HepG2 (cell line): ENCODE data around the gene ZNFX1. TPM values are rescaled to one million over a fixed set of nuclear protein-coding genes. Genes with fewer than 3 reads are reported as not detected.

Experiments used
- ATAC-seq: fragments of 200-7000 bp; cut with Tn5 transposase; 3 replicates; pipeline ENCODE4 v1.9.1; 2020; ENCODE audit warnings: mild to moderate bottlenecking, moderate library complexity
- BruUV-seq: library from RNA; stranded (reverse); fragments of 400-500 nt; replicated peaks from 2 replicates; lab custom pipeline; 2021; lab: Mats Ljungman, UMichigan
- CTCF ChIA-PET: fragments of 300-600 bp; formaldehyde crosslinking; extraction: SDS; loops from one replicate; lab custom pipeline; 2021; ENCODE audit warnings: low total read pairs, inconsistent platforms, low intra/inter-chr PET ratio; lab: Yijun Ruan, JAX
- POLR2A ChIA-PET: fragments of 350-600 bp; sonication (Branson Sonifier 250); formaldehyde crosslinking; loops from one replicate; lab custom pipeline; 2020; ENCODE audit warnings: antibody characterized with exemption, inconsistent platforms; lab: Yijun Ruan, JAX
- DNase-seq: peaks from one replicate; pipeline ENCODE4 v3.0.0-alpha.2; 2015; ENCODE audit warnings: low spot score
- FAIRE-seq: peaks from 3 replicates; lab custom pipeline; 2011; peaks lifted over from hg19 to GRCh38; lab: Jason Lieb, UNC
- H2AFZ ChIP-seq: one replicate; pipeline ENCODE4 v1.6.1; 2011; ENCODE audit warnings: low read length, inconsistent platforms
- H3K27ac ChIP-seq: fragments of 300-600 bp; 3 replicates; pipeline ENCODE4 v1.8.0; 2011; ENCODE audit warnings: mixed run types, mild to moderate bottlenecking, mixed read lengths, low read length, inconsistent platforms; ENCODE audit not compliant: insufficient read depth; ENCODE audit errors: extremely low read length
- H3K27me3 ChIP-seq, 2 experiments: fragments of 200-600 bp in 1 of 2; 2 replicates in 1 of 2; 3 replicates in 1 of 2; pipeline versions ENCODE4 v1.6.0 to v1.8.0; 2011; ENCODE audit warnings: low read length in 2 of 2, mild to moderate bottlenecking in 2 of 2, moderate library complexity in 2 of 2, inconsistent platforms in 1 of 2; ENCODE audit not compliant: insufficient read depth in 2 of 2, control insufficient read depth in 1 of 2
- H3K36me3 ChIP-seq, 2 experiments: fragments of 200-600 bp in 1 of 2; replicated peaks in 1 of 2; 2 replicates in 1 of 2; 3 replicates in 1 of 2; pipeline versions ENCODE4 v1.5.1 to v1.8.0; 2011; ENCODE audit warnings: low read length in 2 of 2, inconsistent platforms in 1 of 2; ENCODE audit not compliant: insufficient read depth in 2 of 2, control insufficient read depth in 1 of 2
- H3K4me1 ChIP-seq: 2 replicates; pipeline ENCODE4 v1.5.1; 2012; ENCODE audit warnings: low read length, inconsistent platforms; ENCODE audit not compliant: insufficient read depth
- H3K4me2 ChIP-seq: 2 replicates; pipeline ENCODE4 v1.6.0; 2011; ENCODE audit warnings: low read depth, low read length, inconsistent platforms
- H3K4me3 ChIP-seq, 3 experiments: fragments of 200-600 bp in 1 of 3; sonication (generic), shearing (Covaris generic) in 1 of 3; replicated peaks in 1 of 3; 2 replicates each; pipeline ENCODE4 v1.5.1; 2011 to 2016; ENCODE audit warnings: low read length in 3 of 3, inconsistent platforms in 2 of 3, low read depth in 2 of 3, mild to moderate bottlenecking in 2 of 3, control low read depth in 1 of 3, mixed read lengths in 1 of 3; ENCODE audit not compliant: insufficient read depth in 1 of 3
- H3K79me2 ChIP-seq: one replicate; pipeline ENCODE4 v1.6.1; 2011; ENCODE audit warnings: low read length, inconsistent platforms; ENCODE audit not compliant: insufficient read depth
- H3K9ac ChIP-seq: 2 replicates; pipeline ENCODE4 v1.6.0; 2011; ENCODE audit warnings: mild to moderate bottlenecking, low read depth, low read length, inconsistent platforms; ENCODE audit not compliant: insufficient read depth
- H3K9me3 ChIP-seq: 2 replicates; pipeline ENCODE4 v1.5.1; 2012; ENCODE audit warnings: mild to moderate bottlenecking, low read length
- H4K20me1 ChIP-seq: 2 replicates; pipeline ENCODE4 v1.6.0; 2011; ENCODE audit warnings: inconsistent platforms, mild to moderate bottlenecking, low read length, moderate library complexity; ENCODE audit not compliant: insufficient read depth
- GATAD1 ChIP-seq: IDR thresholded peaks from 2 replicates; pipeline ENCODE4 v1.6.1; 2016; ENCODE audit warnings: missing genetic modification reagents, missing compliant biosample characterization
- GFI1 ChIP-seq: sonication (generic); formaldehyde crosslinking; IDR thresholded peaks from 2 replicates; pipeline ENCODE4 v1.5.0; 2020; ENCODE audit warnings: missing genetic modification reagents, mild to moderate bottlenecking, borderline replicate concordance
- KAT7 ChIP-seq: IDR thresholded peaks from 2 replicates; pipeline ENCODE4 v1.6.1; 2018; ENCODE audit warnings: borderline replicate concordance, missing compliant biosample characterization
- LRRFIP1 ChIP-seq: sonication (generic); formaldehyde crosslinking; conservative IDR thresholded peaks from 2 replicates; pipeline ENCODE4 v1.4.0; 2020; ENCODE audit warnings: missing genetic modification reagents
- MAZ ChIP-seq, 2 experiments: sonication (generic) in 1 of 2; formaldehyde crosslinking in 1 of 2; IDR thresholded peaks; 2 replicates each; pipeline versions ENCODE4 v1.5.0 to v1.6.1; 2012 to 2020; ENCODE audit warnings: low read depth in 2 of 2, mild to moderate bottlenecking in 2 of 2, borderline replicate concordance in 1 of 2, improper control_type of control experiment in 1 of 2, low read length in 1 of 2, missing genetic modification reagents in 1 of 2, moderate library complexity in 1 of 2
- NFE2 ChIP-seq: sonication (generic); formaldehyde crosslinking; IDR thresholded peaks from 2 replicates; pipeline ENCODE4 v1.4.0; 2020; ENCODE audit warnings: missing genetic modification reagents
- WGBS: methylation state at CpG from one replicate; pipeline ENCODE4 v1.1.6; 2017; ENCODE audit warnings: low lambda C conversion rate; 5-methylcytosine and 5-hydroxymethylcytosine counted together
- in situ Hi-C: cut with HindIII; loops from 2 replicates; pipeline ENCODE4 v1.10.0; 2017; ENCODE audit warnings: low pct_unique_long_range_greater_than_20kb; ENCODE audit not compliant: extremely low pct_ligation_motif_present
- intact Hi-C: fragments of 100-400 bp; cut with micrococcal nuclease; formaldehyde crosslinking; loops from one replicate; pipeline ENCODE4 v1.10.0; 2022; ENCODE audit not compliant: unreplicated experiment
- polyA plus RNA-seq, 8 experiments: library from polyadenylated mRNA; depleted of rRNA in 3 of 8; stranded (reverse) in 7 of 8; unstranded in 1 of 8; fragments of >200 nt; fragmentation: Illumina TruSeq in 4 of 8; extraction: Trizol in 4 of 8; gene quantifications; 2 replicates each; pipeline versions ENCODE4 v1.2.1 to v1.2.3, GENCODE V29; 2011 to 2016; ENCODE audit warnings: low read depth in 4 of 8, missing spikeins in 1 of 8, mixed read lengths in 1 of 8; ENCODE audit not compliant: insufficient read depth in 1 of 8
- total RNA-seq, 5 experiments: library from RNA; depleted of rRNA; stranded (reverse); fragments of >200 nt; fragmentation: Illumina TruSeq; extraction: Trizol; gene quantifications; 2 replicates each; pipeline ENCODE4 v1.2.3, GENCODE V29; 2016; ENCODE audit warnings: low read depth in 1 of 5
- TF ChIP-seq, protein P1 (sequence below): IDR thresholded peaks from 2 replicates; pipeline ENCODE4 v1.6.1; 2016; ENCODE audit warnings: low read depth, missing genetic modification reagents, missing compliant biosample characterization

The ZNFX1 gene
- total and polyA plus RNA-seq, 2 of the 13 experiments (the other 11 are each of a cell fraction or from before 2014, with no cell fraction given): 2.9 to 11.1 TPM

DNA sequence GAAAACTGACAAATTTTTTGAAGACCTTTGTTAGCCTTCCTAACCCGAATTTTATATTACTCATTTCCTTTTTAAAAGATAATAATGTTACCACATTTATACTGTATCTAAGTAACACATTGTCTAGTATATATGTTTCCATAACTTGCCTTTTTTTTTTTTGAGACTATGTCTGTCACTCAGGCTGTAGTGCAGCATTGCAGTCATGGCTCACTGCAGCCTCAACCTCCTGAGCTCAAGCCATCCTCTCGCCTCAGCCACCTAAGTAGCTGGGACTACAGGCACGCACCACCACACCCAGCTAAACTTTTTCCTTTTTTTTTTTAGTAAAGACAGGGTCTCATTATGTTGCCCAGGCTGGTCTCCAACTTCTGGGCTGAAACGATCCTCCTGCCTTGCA, 18.6 kb downstream of the ZNFX1 start:
- Histone ChIP-seq H3K4me3 (no peak overlapping the region), H3K4me2 (no peak overlapping the region), H2AFZ (no peak overlapping the region), H3K27ac (no peak overlapping the region), H3K27me3 (no peaks in the 10 kb centered on the region), H3K9me3 (no peaks in the 10 kb centered on the region), H3K79me2 (no peaks in the 10 kb centered on the region), H3K9ac (no peak overlapping the region), H3K4me1 (peaks cover 17% of the 10 kb centered on the region), H3K36me3 (peaks cover 52 to 65% of the 10 kb centered on the region in 2 experiments), H4K20me1 (no peaks in the 10 kb centered on the region)
- ATAC-seq: no peak
- FAIRE-seq: no peak
- TF ChIP-seq GFI1 (no peak), GATAD1 (CRISPR knock-in tag) (no peak), LRRFIP1 (CRISPR knock-in tag) (no peak), MAZ (IDR thresholded peaks at IDR 0.05; ENCODE audit: borderline replicate concordance, low read depth, low read length) (no peak), MAZ (CRISPR knock-in tag; IDR thresholded peaks at IDR 0.05; ENCODE audit: low read depth) (no peak), KAT7 (no peak), NFE2 (CRISPR knock-in tag) (no peak)
- TF ChIP-seq, protein P1, sequence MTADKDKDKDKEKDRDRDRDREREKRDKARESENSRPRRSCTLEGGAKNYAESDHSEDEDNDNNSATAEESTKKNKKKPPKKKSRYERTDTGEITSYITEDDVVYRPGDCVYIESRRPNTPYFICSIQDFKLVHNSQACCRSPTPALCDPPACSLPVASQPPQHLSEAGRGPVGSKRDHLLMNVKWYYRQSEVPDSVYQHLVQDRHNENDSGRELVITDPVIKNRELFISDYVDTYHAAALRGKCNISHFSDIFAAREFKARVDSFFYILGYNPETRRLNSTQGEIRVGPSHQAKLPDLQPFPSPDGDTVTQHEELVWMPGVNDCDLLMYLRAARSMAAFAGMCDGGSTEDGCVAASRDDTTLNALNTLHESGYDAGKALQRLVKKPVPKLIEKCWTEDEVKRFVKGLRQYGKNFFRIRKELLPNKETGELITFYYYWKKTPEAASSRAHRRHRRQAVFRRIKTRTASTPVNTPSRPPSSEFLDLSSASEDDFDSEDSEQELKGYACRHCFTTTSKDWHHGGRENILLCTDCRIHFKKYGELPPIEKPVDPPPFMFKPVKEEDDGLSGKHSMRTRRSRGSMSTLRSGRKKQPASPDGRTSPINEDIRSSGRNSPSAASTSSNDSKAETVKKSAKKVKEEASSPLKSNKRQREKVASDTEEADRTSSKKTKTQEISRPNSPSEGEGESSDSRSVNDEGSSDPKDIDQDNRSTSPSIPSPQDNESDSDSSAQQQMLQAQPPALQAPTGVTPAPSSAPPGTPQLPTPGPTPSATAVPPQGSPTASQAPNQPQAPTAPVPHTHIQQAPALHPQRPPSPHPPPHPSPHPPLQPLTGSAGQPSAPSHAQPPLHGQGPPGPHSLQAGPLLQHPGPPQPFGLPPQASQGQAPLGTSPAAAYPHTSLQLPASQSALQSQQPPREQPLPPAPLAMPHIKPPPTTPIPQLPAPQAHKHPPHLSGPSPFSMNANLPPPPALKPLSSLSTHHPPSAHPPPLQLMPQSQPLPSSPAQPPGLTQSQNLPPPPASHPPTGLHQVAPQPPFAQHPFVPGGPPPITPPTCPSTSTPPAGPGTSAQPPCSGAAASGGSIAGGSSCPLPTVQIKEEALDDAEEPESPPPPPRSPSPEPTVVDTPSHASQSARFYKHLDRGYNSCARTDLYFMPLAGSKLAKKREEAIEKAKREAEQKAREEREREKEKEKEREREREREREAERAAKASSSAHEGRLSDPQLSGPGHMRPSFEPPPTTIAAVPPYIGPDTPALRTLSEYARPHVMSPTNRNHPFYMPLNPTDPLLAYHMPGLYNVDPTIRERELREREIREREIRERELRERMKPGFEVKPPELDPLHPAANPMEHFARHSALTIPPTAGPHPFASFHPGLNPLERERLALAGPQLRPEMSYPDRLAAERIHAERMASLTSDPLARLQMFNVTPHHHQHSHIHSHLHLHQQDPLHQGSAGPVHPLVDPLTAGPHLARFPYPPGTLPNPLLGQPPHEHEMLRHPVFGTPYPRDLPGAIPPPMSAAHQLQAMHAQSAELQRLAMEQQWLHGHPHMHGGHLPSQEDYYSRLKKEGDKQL: no peak
- intact Hi-C loops: no loop called here
- 82% methylated on average over 4 of the region's 4 CpGs for WGBS
- in situ Hi-C loops: no loop called here
- CTCF ChIA-PET: no interaction called here
- DNase-seq: no peak
- POLR2A ChIA-PET: interaction anchor here (1.4 kb wide), 1 partner anchor 19 kb away, joined by 4 read pairs; the partner anchor contains the start of gene ZNFX1
- BruUV-seq: no TSS peak
